Dedifferentiated amniotic fluid mesenchymal stem cell (primary cell): ENCODE data around the gene FBXO48.

Source experiments
- DNase-seq: peaks from one replicate; pipeline ENCODE4 v3.0.0-alpha.2; 2016; ENCODE audit errors: extremely low spot score

FBXO48 gene

DNA sequence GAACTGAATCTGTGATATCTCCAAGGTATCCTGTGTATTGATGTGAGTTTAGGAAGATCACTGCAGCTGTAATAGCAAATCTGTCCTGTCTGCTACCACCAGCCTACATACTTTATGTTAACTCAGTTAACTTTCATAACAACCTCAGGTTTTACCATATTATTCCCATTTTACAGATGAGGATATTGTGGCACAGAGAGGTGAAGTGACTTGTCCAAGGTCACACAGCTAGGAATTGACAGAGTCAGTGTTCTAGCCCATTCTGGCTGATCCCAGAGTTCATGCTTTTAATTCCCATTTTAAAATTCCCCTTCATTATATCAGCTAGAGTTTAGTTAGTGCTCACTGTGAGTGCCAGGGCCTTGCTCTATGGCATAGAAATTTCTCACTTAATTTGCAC, 52.6 kb downstream of the FBXO48 start:
- DNase-seq, result no peak

- no peak for DNase-seq
Measured at GRCh38 chr2:68413466-68413865, 53.6 kb downstream of the FBXO48 start.

DNA sequence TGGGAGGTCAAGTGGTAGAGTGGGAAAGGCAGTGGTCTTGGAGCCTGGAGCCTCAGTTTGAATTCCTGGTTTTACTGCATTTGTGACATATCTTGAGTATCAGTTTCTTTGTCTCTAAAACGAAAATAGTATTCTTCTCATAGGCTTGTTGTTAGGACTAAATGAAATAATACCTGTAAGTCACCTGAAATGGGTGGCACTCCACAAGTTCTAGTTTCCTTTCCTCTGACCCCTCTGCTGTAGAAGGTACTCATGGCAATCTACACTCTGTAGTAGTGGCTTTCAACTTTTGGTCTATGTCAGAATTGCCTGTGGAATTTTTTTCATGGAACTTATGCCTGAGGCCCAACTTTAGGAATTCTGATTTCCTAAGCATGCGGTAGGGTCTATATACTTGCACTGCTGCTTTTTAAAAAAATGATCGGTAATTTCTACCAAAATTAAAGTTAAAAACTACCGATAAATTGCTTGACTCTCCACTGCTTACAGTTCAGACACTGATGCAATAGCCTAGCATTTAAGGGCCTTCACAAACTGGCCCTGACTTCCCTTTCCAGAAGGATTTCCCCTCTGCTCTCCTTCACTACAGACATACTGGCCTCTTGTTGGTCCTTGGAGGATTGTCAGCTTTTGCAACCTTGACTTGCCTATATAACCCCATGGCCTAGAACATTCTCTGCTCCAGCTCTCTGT, 54.8 kb downstream of the FBXO48 start:
- DNase-seq, result no peak

DNA sequence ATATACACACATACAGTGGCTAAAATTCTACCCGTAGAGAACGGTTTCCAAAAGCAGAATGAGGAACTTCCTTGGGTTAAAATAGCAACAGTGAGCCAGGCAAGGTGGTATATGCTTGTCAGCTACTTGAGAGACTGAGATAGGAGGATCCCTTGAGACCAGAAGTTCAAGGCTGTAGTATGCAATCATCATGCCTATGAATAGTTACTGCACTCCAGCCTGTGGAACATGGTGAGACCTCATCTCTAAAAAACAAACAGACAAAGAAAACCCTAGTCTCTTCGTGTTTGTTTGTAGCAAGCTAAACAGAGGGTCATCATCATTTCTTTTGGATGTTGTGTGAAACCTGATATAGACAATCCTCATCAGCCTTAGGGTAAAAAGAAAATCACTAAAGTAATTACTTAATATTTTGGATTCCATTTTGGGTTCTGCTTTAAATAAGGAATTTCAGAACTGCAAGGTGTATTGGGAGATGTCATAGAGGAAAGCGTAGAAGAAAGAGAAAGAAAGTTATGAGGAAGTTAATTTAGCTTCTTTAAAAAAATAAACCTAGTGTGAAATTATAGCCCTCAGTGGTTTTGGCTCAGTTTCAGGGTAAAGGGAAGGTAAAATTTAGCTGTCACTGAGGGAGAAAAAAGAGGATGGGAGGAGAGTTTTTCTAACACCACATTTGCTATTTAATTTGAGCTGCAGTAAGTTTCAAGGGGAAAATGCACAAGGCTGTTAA, 55.5 kb downstream of the FBXO48 start:
- no peak for DNase-seq
